ENCODE data around the gene GABRB1. TPM values are rescaled to one million over a fixed set of nuclear protein-coding genes. Genes with fewer than 3 reads are reported as not detected.
"Not testable (repeated sequence)": the region's sequence is repeated elsewhere in the genome, so short reads cannot be mapped to it uniquely, and the experiment has no call there.

GABRB1 gene
- total RNA-seq, 2 experiments from 2014 or later: not detected

GRCh38 chr4:47367761-47368160 is 336.4 kb downstream of the GABRB1 start:
- Mint-ChIP-seq H3K4me1 (ENCODE audit: low read depth) (no peaks in the 10 kb centered on the region), H3K27ac (no peak overlapping the region), H3K4me3 (no peak overlapping the region), H3K9me3 (no peaks in the 10 kb centered on the region), H3K36me3 (no peaks in the 10 kb centered on the region), H3K27me3 (peaks cover 11% of the 10 kb centered on the region)
- DNase-seq: no peak
- ChIA-PET POLR2A (no interaction called here), CTCF (no interaction called here)
- intact Hi-C loops (cut with micrococcal nuclease): no loop called here

GRCh38 chr4:47368211-47368610 is 336.8 kb downstream of the GABRB1 start:
- no peak for DNase-seq
- POLR2A ChIA-PET: no interaction called here
- Mint-ChIP-seq H3K9me3 (no peaks in the 10 kb centered on the region), H3K4me1 (ENCODE audit: low read depth) (no peaks in the 10 kb centered on the region), H3K27ac (no peak overlapping the region), H3K36me3 (no peaks in the 10 kb centered on the region), H3K4me3 (no peak overlapping the region), H3K27me3 (peaks cover 13% of the 10 kb centered on the region)
- intact Hi-C loops (cut with micrococcal nuclease): no loop called here
- CTCF ChIA-PET: no interaction called here

GRCh38 chr4:47372561-47372960 is 341.2 kb downstream of the GABRB1 start:
- H3K27ac Mint-ChIP-seq: no peak overlapping the region
- peaks cover 10% of the 10 kb centered on the region for H3K27me3 Mint-ChIP-seq
- no peak for DNase-seq
- ChIA-PET POLR2A (no interaction called here), CTCF (no interaction called here)
- H3K9me3 Mint-ChIP-seq: no peaks in the 10 kb centered on the region
- H3K36me3 Mint-ChIP-seq: no peaks in the 10 kb centered on the region
- no peaks in the 10 kb centered on the region for H3K4me1 Mint-ChIP-seq (ENCODE audit: low read depth)
- no peak overlapping the region for H3K4me3 Mint-ChIP-seq
- intact Hi-C loops (cut with micrococcal nuclease): no loop called here

GRCh38 chr4:47373174-47373573 is 341.8 kb downstream of the GABRB1 start:
- no peaks in the 10 kb centered on the region for H3K36me3 Mint-ChIP-seq
- H3K27me3 Mint-ChIP-seq: peaks cover 10% of the 10 kb centered on the region
- no peak for DNase-seq
- no peaks in the 10 kb centered on the region for H3K4me1 Mint-ChIP-seq (ENCODE audit: low read depth)
- H3K9me3 Mint-ChIP-seq: no peaks in the 10 kb centered on the region
- H3K27ac Mint-ChIP-seq: no peak overlapping the region
- H3K4me3 Mint-ChIP-seq: no peak overlapping the region
- intact Hi-C loops (cut with micrococcal nuclease): no loop called here
- POLR2A ChIA-PET: no interaction called here
- CTCF ChIA-PET: no interaction called here

GRCh38 chr4:47373709-47374108 is 342.3 kb downstream of the GABRB1 start:
- no peak overlapping the region for H3K4me3 Mint-ChIP-seq
- no peaks in the 10 kb centered on the region for H3K36me3 Mint-ChIP-seq
- POLR2A ChIA-PET: no interaction called here
- H3K27me3 Mint-ChIP-seq: peaks cover 10% of the 10 kb centered on the region
- no peak for DNase-seq
- no peaks in the 10 kb centered on the region for H3K9me3 Mint-ChIP-seq
- H3K27ac Mint-ChIP-seq: no peak overlapping the region
- intact Hi-C loops (cut with micrococcal nuclease): no loop called here
- no peaks in the 10 kb centered on the region for H3K4me1 Mint-ChIP-seq (ENCODE audit: low read depth)
- CTCF ChIA-PET: no interaction called here

- Mint-ChIP-seq H3K4me1 (ENCODE audit: low read depth) (no peaks in the 10 kb centered on the region), H3K9me3 (no peaks in the 10 kb centered on the region), H3K27me3 (peaks cover 10% of the 10 kb centered on the region), H3K4me3 (no peak overlapping the region), H3K36me3 (no peaks in the 10 kb centered on the region), H3K27ac (no peak overlapping the region)
- no peak for DNase-seq
- ChIA-PET CTCF (no interaction called here), POLR2A (no interaction called here)
- intact Hi-C loops (cut with micrococcal nuclease): no loop called here
Observed at GRCh38 chr4:47374477-47374876, 343.1 kb downstream of the GABRB1 start.

GRCh38 chr4:47378021-47378530 is 346.7 kb downstream of the GABRB1 start:
- H3K4me3 Mint-ChIP-seq; H3K36me3 Mint-ChIP-seq; H3K27me3 Mint-ChIP-seq; POLR2A ChIA-PET; H3K9me3 Mint-ChIP-seq; H3K4me1 Mint-ChIP-seq (ENCODE audit: low read depth); intact Hi-C loops (cut with micrococcal nuclease); H3K27ac Mint-ChIP-seq; DNase-seq; CTCF ChIA-PET: not testable (repeated sequence)

- no peaks in the 10 kb centered on the region for H3K4me1 Mint-ChIP-seq (ENCODE audit: low read depth)
- no peak overlapping the region for H3K4me3 Mint-ChIP-seq
- H3K9me3 Mint-ChIP-seq: no peaks in the 10 kb centered on the region
- no peaks in the 10 kb centered on the region for H3K36me3 Mint-ChIP-seq
- CTCF ChIA-PET: interaction anchor here (1.6 kb wide), 1 partner anchor 537 kb away, joined by 3 read pairs; no protein-coding TSS in a partner anchor
- peaks cover 4% of the 10 kb centered on the region for H3K27me3 Mint-ChIP-seq
- intact Hi-C loops (cut with micrococcal nuclease): loop anchor here (5.0 to 10.0 kb wide), 3 partner anchors 184 to 449 kb away; partner anchors contain the start of gene GABRB1
- POLR2A ChIA-PET: no interaction called here
- DNase-seq: no peak
- H3K27ac Mint-ChIP-seq: no peak overlapping the region
Observed at GRCh38 chr4:47381172-47381571, 349.8 kb downstream of the GABRB1 start.

- ChIA-PET CTCF (interaction anchor here (0.9 to 1.5 kb wide), 12 partner anchors 10 to 540 kb away, joined by 3 to 6 read pairs (median 3); no protein-coding TSS in a partner anchor), POLR2A (no interaction called here)
- Mint-ChIP-seq H3K27me3 (peaks cover 4% of the 10 kb centered on the region), H3K9me3 (no peaks in the 10 kb centered on the region), H3K36me3 (no peaks in the 10 kb centered on the region), H3K4me3 (no peak overlapping the region), H3K27ac (no peak overlapping the region), H3K4me1 (ENCODE audit: low read depth) (no peaks in the 10 kb centered on the region)
- no peak for DNase-seq
- intact Hi-C loops (cut with micrococcal nuclease): loop anchor here (1.0 to 10.0 kb wide), 5 partner anchors 182 to 538 kb away; partner anchors contain the start of gene GABRB1
Observed at GRCh38 chr4:47382846-47383360, 351.5 kb downstream of the GABRB1 start.

GRCh38 chr4:47383829-47384427 is 352.6 kb downstream of the GABRB1 start:
- no peak overlapping the region for H3K27ac Mint-ChIP-seq
- intact Hi-C loops (cut with micrococcal nuclease): loop anchor here (1.0 to 10.0 kb wide), 5 partner anchors 181 to 539 kb away; partner anchors contain the start of gene GABRB1
- peaks cover 4% of the 10 kb centered on the region for H3K27me3 Mint-ChIP-seq
- DNase-seq: no peak
- ChIA-PET CTCF (interaction anchor here (0.5 to 1.3 kb wide), 13 partner anchors 19 to 1703 kb away, joined by 3 to 6 read pairs (median 3); no protein-coding TSS in a partner anchor), POLR2A (no interaction called here)
- H3K36me3 Mint-ChIP-seq: no peaks in the 10 kb centered on the region
- H3K4me1 Mint-ChIP-seq (ENCODE audit: low read depth): no peaks in the 10 kb centered on the region
- no peak overlapping the region for H3K4me3 Mint-ChIP-seq
- H3K9me3 Mint-ChIP-seq: no peaks in the 10 kb centered on the region

- POLR2A ChIA-PET: no interaction called here
- intact Hi-C loops (cut with micrococcal nuclease): loop anchor here (10.0 kb wide), 1 partner anchor 179 kb away; no protein-coding TSS in a partner anchor
- Mint-ChIP-seq H3K4me3 (no peak overlapping the region), H3K9me3 (no peaks in the 10 kb centered on the region), H3K36me3 (no peaks in the 10 kb centered on the region), H3K4me1 (ENCODE audit: low read depth) (no peaks in the 10 kb centered on the region), H3K27ac (no peak overlapping the region), H3K27me3 (peaks cover 4% of the 10 kb centered on the region)
- CTCF ChIA-PET: interaction anchor here (0.9 to 1.3 kb wide), 3 partner anchors 14 to 541 kb away, joined by 3 read pairs; no protein-coding TSS in a partner anchor
- DNase-seq: no peak
Observed at GRCh38 chr4:47386146-47386545, 354.8 kb downstream of the GABRB1 start.

GRCh38 chr4:47386561-47387235 is 355.3 kb downstream of the GABRB1 start:
- H3K4me1 Mint-ChIP-seq (ENCODE audit: low read depth): no peaks in the 10 kb centered on the region
- POLR2A ChIA-PET: no interaction called here
- DNase-seq: no peak
- peaks cover 4% of the 10 kb centered on the region for H3K27me3 Mint-ChIP-seq
- no peaks in the 10 kb centered on the region for H3K36me3 Mint-ChIP-seq
- no peaks in the 10 kb centered on the region for H3K9me3 Mint-ChIP-seq
- CTCF ChIA-PET: interaction anchor here (0.9 to 1.3 kb wide), 3 partner anchors 13 to 542 kb away, joined by 3 read pairs; no protein-coding TSS in a partner anchor
- intact Hi-C loops (cut with micrococcal nuclease): loop anchor here (10.0 kb wide), 1 partner anchor 178 kb away; no protein-coding TSS in a partner anchor
- H3K4me3 Mint-ChIP-seq: no peak overlapping the region
- no peak overlapping the region for H3K27ac Mint-ChIP-seq
